AG09319 (cell line): ENCODE results near the gene FAM3D.

ENCODE experiments used
- DNase-seq: peaks from one replicate; pipeline ENCODE4 v3.0.0-alpha.2; 2010; ENCODE audit warnings: low read depth; ENCODE audit errors: extremely low read depth
- CTCF ChIP-seq: IDR thresholded peaks from 2 replicates; pipeline ENCODE4 v1.5.1; 2011; ENCODE audit warnings: low read depth, mild to moderate bottlenecking, inconsistent platforms, low read length, moderate library complexity

The FAM3D gene

DNA sequence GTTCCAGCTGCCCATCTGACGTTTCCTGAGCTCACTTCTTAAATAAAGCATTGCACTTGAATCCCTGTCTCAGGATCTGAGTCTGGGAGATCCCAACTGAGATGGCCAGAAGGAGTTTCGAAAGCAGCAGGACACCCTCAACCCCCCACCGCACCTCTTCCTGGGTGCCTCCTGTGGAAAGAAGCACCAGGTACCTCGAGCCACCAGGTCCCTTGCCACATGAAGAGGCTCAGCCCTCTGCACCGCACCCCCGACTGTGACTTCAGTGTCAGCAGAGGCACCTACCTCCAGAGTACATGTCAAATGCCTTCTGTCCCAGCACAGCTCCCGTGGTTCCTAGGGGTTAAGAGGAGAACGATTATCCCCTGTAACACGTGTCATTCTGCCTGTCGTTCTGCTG lies 26.7 kb downstream of the FAM3D start:
- no peak for TF ChIP-seq CTCF
- DNase-seq = no peak

DNA sequence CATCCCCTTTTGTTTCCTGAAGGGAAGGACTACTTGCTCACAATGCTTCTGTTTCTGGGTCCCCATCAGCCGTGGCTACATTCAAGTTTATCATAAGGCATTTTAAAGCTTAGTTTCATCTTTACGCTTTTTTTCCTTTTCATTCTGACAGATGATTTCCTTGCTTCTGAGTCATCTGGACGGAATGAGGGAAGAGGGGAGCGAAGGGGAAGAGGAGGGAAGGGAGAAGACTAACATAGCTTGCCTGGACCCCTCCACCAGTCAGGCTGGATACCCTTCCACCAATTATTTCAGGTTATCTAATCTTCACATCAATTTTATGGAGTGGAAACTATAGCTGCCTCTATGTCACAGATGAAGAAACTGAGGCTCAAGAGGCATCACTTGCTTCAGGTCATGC lies 27.6 kb downstream of the FAM3D start:
- DNase-seq = no peak
- TF ChIP-seq CTCF = no peak

- no peak for DNase-seq
- TF ChIP-seq CTCF = no peak
These were observed 28.0 kb downstream of the FAM3D start for GRCh38 chr3:58638591-58638990.

DNA sequence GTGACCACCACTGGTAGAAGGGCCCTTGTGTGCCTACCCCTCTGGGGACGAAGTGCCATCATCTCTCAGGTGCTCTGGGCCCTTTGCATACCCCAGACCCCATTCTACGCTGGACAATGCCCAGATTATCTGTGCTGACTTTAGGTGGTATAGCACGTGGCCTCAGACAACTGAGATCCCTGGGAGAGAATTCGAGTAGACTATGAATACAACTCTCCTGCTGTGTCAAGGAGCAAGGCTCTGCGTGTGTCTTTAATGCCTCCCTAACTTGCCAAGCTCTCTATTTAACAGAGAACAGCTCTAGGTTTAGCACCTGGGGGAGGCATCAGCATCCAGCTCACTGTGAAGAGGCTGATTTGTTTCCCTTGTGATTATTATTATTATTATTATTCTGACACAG lies 29.1 kb downstream of the FAM3D start:
- DNase-seq = no peak
- TF ChIP-seq CTCF = no peak

DNA sequence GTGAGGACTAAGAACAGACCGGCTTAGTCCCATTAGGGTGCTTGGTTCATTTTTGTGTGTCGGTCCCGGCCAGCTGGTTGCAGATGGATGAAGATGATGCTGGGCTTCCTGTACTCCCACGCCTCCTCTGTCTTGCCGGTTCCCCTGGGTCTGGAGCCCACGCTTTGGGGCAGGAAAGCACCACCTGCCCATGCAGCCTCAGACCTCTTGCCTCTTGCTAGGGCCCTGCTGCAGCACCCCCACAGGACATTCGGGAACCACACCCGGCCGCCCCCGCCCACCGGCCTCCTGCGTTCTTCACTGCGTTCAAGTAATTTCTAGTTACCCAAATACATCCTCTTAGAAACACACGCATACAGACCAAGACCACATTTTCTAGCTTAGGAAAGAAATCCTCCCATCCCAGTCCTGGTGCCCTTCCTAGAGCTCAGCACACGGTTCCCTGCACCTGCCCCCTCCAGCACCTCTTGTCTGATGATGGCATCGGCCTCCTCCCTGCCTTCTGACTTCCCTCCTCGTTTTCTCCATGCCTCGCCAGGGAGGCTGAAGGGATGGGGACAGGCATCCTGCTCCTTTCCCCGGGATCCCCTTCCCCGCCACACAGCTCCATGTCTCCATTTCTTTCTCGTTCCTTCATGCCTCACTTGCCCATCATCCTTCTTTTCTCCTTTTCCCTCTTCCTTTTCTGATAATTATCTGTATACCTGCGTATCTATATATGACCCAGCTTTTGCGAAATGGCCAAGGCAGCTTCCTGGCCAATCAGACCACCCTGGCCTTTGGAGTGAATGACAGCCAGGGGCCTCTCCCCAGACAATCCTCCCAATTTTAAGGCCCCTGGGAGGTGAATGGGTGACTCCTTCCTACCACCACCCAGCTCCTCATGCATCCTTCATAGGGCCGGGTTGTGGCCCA lies 30.9 kb downstream of the FAM3D start:
- DNase-seq = no peak
- no peak for TF ChIP-seq CTCF

DNA sequence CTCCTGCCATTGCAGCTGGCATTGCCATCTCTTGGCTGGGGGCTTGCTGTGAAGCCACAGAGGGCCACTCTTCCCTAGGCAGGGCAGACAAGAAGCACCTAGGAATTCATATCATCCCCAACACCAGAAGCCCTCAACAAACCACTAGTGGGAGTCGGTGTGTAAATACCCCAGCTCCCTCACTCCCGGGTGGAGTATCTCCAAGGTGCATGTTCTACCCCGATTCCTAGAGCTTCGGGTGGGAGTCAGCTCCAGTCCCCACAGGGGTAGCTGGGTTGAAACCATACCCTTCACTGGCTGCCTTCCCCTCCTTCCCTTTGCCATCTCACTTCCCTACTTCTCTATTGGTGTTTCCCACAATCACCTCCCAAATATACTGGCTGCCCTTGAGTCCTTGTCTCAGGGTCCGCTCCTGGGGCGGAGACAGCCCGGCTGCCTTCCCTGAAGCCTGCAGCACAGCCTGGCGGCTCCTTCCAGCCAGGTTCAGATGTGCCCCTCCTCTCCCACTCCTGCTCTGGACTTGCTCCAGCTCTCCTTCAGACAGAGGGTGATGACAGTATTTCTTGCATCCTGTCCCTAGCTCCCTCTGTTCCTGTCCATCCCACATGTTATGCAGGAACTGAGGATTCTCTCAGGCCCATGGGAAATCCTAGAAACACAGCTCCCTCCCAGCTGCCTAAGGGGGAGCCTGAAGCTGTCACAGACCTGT lies 33.3 kb downstream of the FAM3D start:
- no peak for DNase-seq
- no peak for TF ChIP-seq CTCF

GRCh38 chr3:58631742-58632141 lies 34.8 kb downstream of the FAM3D start:
- TF ChIP-seq CTCF = no peak
- DNase-seq = no peak
